Mesodermal cell (in vitro differentiated cells): Measurements from ENCODE around the gene MAPK10.

Source experiments
- H3K27ac ChIP-seq: 2 replicates; pipeline ENCODE4 v1.7.0; 2013; ENCODE audit warnings: mild to moderate bottlenecking, low read depth, low read length, moderate library complexity; ENCODE audit not compliant: severe bottlenecking
- H3K36me3 ChIP-seq: 2 replicates; pipeline ENCODE4 v1.7.1; 2013; ENCODE audit warnings: mild to moderate bottlenecking, low read length, moderate library complexity; ENCODE audit not compliant: control insufficient read depth, insufficient read depth
- H3K4me1 ChIP-seq: one replicate; pipeline ENCODE4 v1.7.1; 2013; ENCODE audit warnings: mild to moderate bottlenecking, low read length; ENCODE audit not compliant: insufficient read depth, control insufficient read depth, poor library complexity, severe bottlenecking
- H3K4me3 ChIP-seq: 2 replicates; pipeline ENCODE4 v1.7.0; 2013; ENCODE audit warnings: low read length, control low read depth, mild to moderate bottlenecking; ENCODE audit not compliant: insufficient read depth, poor library complexity, severe bottlenecking; ENCODE audit errors: extremely low read depth
- H3K9me3 ChIP-seq: 2 replicates; pipeline ENCODE4 v1.7.1; 2013; ENCODE audit warnings: mild to moderate bottlenecking, low read length, moderate library complexity; ENCODE audit not compliant: control insufficient read depth
- WGBS, 2 experiments: methylation state at CpG; one replicate each; pipeline ENCODE4 v1.1.5; 2013; ENCODE audit warnings: missing lambda C conversion rate in 2 of 2; ENCODE audit not compliant: insufficient coverage in 2 of 2; 5-methylcytosine and 5-hydroxymethylcytosine counted together

MAPK10 gene

GRCh38 chr4:86048426-86048825 is 311.4 kb downstream of the MAPK10 start:
- Histone ChIP-seq H3K36me3 (no peaks in the 10 kb centered on the region), H3K27ac (no peak overlapping the region), H3K4me3 (no peak overlapping the region), H3K4me1 (no peaks in the 10 kb centered on the region), H3K9me3 (no peaks in the 10 kb centered on the region)
- 100% methylated on average over 1 of the region's 1 CpG; no CpG with 5 or more reads in 1 of the 2 experiments for WGBS, 2 experiments

- 68 to 85% methylated on average over 2 to 3 of the region's 3 CpGs for WGBS, 2 experiments
- no peaks in the 10 kb centered on the region for H3K4me1 ChIP-seq
- H3K27ac ChIP-seq, result no peak overlapping the region
- H3K36me3 ChIP-seq, result no peaks in the 10 kb centered on the region
- H3K9me3 ChIP-seq, result no peaks in the 10 kb centered on the region
- H3K4me3 ChIP-seq, result no peak overlapping the region
Observed at GRCh38 chr4:86044593-86044985, 315.3 kb downstream of the MAPK10 start.

- 10 to 42% methylated on average over 2 of the region's 8 CpGs for WGBS, 2 experiments
- Histone ChIP-seq H3K36me3 (no peaks in the 10 kb centered on the region), H3K4me1 (no peaks in the 10 kb centered on the region), H3K4me3 (no peak overlapping the region), H3K27ac (no peak overlapping the region), H3K9me3 (no peaks in the 10 kb centered on the region)
Observed at GRCh38 chr4:86043755-86044592, 315.9 kb downstream of the MAPK10 start.

- H3K27ac ChIP-seq, result no peak overlapping the region
- no CpG with 5 or more reads among the region's 1 CpG for WGBS, 2 experiments
- no peaks in the 10 kb centered on the region for H3K9me3 ChIP-seq
- H3K36me3 ChIP-seq, result no peaks in the 10 kb centered on the region
- H3K4me1 ChIP-seq, result peaks cover 12% of the 10 kb centered on the region
- H3K4me3 ChIP-seq, result no peak overlapping the region
Observed at GRCh38 chr4:86038037-86038436, 321.8 kb downstream of the MAPK10 start.

- Histone ChIP-seq H3K36me3 (no peaks in the 10 kb centered on the region), H3K4me3 (no peak overlapping the region), H3K27ac (no peak overlapping the region), H3K4me1 (peaks cover 12% of the 10 kb centered on the region), H3K9me3 (no peaks in the 10 kb centered on the region)
- WGBS, 2 experiments, result no CpG with 5 or more reads among the region's 4 CpGs
Observed at GRCh38 chr4:86036736-86037135, 323.1 kb downstream of the MAPK10 start.

GRCh38 chr4:86035688-86036087 is 324.2 kb downstream of the MAPK10 start:
- H3K9me3 ChIP-seq, result no peaks in the 10 kb centered on the region
- no peaks in the 10 kb centered on the region for H3K36me3 ChIP-seq
- H3K4me1 ChIP-seq, result peaks cover 12% of the 10 kb centered on the region
- WGBS, 2 experiments, result 87 to 100% methylated on average over 1 of the region's 1 CpG
- H3K27ac ChIP-seq, result no peak overlapping the region
- H3K4me3 ChIP-seq, result no peak overlapping the region

GRCh38 chr4:86034616-86035015 is 325.2 kb downstream of the MAPK10 start:
- H3K4me3 ChIP-seq, result no peak overlapping the region
- WGBS, 2 experiments, result 92 to 94% methylated on average over 2 of the region's 2 CpGs
- H3K4me1 ChIP-seq, result peaks cover 12% of the 10 kb centered on the region
- H3K36me3 ChIP-seq, result no peaks in the 10 kb centered on the region
- no peaks in the 10 kb centered on the region for H3K9me3 ChIP-seq
- H3K27ac ChIP-seq, result no peak overlapping the region

GRCh38 chr4:86033171-86033570 is 326.7 kb downstream of the MAPK10 start:
- Histone ChIP-seq H3K4me3 (no peak overlapping the region), H3K27ac (no peak overlapping the region), H3K4me1 (peaks cover 12% of the 10 kb centered on the region), H3K36me3 (no peaks in the 10 kb centered on the region), H3K9me3 (no peaks in the 10 kb centered on the region)
- 93 to 100% methylated on average over 2 to 3 of the region's 4 CpGs for WGBS, 2 experiments

GRCh38 chr4:86032476-86033022 is 327.3 kb downstream of the MAPK10 start:
- H3K27ac ChIP-seq, result no peak overlapping the region
- peaks cover 8% of the 10 kb centered on the region for H3K4me1 ChIP-seq
- 60 to 94% methylated on average over 1 to 3 of the region's 4 CpGs for WGBS, 2 experiments
- no peaks in the 10 kb centered on the region for H3K36me3 ChIP-seq
- H3K4me3 ChIP-seq, result no peak overlapping the region
- H3K9me3 ChIP-seq, result no peaks in the 10 kb centered on the region

- WGBS, 2 experiments, result 100% methylated on average over 2 of the region's 3 CpGs
- Histone ChIP-seq H3K4me1 (peaks cover 5% of the 10 kb centered on the region), H3K36me3 (no peaks in the 10 kb centered on the region), H3K9me3 (no peaks in the 10 kb centered on the region), H3K4me3 (no peak overlapping the region), H3K27ac (no peak overlapping the region)
Observed at GRCh38 chr4:86031927-86032326, 327.9 kb downstream of the MAPK10 start.

- no peak overlapping the region for H3K4me3 ChIP-seq
- no peaks in the 10 kb centered on the region for H3K36me3 ChIP-seq
- WGBS, 2 experiments, result 94 to 95% methylated on average over 2 to 3 of the region's 8 CpGs
- no peak overlapping the region for H3K27ac ChIP-seq
- H3K9me3 ChIP-seq, result no peaks in the 10 kb centered on the region
- no peaks in the 10 kb centered on the region for H3K4me1 ChIP-seq
Observed at GRCh38 chr4:86026720-86027119, 333.1 kb downstream of the MAPK10 start.
